SU-DHL-6 (cell line): ENCODE measurements around the gene PHB1.

ENCODE experiments used
- H2AFZ ChIP-seq: fragments of 200-600 bp; sonication (generic); 2 replicates; pipeline ENCODE4 v1.6.1; 2014; ENCODE audit warnings: low read depth, mild to moderate bottlenecking, moderate library complexity, mixed read lengths, antibody characterized with exemption, low read length; ENCODE audit not compliant: severe bottlenecking
- H3F3A ChIP-seq: fragments of 200-600 bp; shearing (Covaris generic); 2 replicates; pipeline ENCODE4 v1.6.0; 2016; ENCODE audit warnings: antibody characterized with exemption, mild to moderate bottlenecking; ENCODE audit not compliant: insufficient read depth
- H3K27ac ChIP-seq: fragments of 200-600 bp; sonication (generic); 2 replicates; pipeline ENCODE4 v1.5.1; 2016; ENCODE audit warnings: low read depth, mild to moderate bottlenecking, low read length, moderate library complexity, mixed read lengths
- H3K27me3 ChIP-seq: fragments of 200-600 bp; sonication (generic), shearing (Covaris generic); 2 replicates; pipeline ENCODE4 v1.6.0; 2014; ENCODE audit warnings: mild to moderate bottlenecking, low read length
- H3K36me3 ChIP-seq: fragments of 200-600 bp; sonication (generic); 2 replicates; pipeline ENCODE4 v1.6.1; 2014; ENCODE audit warnings: mild to moderate bottlenecking, low read length, mixed read lengths
- H3K4me2 ChIP-seq: fragments of 300-600, 200-600 bp; shearing (Covaris generic), sonication (generic); 2 replicates; pipeline ENCODE4 v1.6.0; 2014; ENCODE audit warnings: low read length, low read depth, mild to moderate bottlenecking; ENCODE audit not compliant: poor library complexity, severe bottlenecking
- H3K4me3 ChIP-seq: fragments of 200-600 bp; sonication (generic); 2 replicates; pipeline ENCODE4 v1.5.1; 2014; ENCODE audit warnings: antibody characterized with exemption, low read length, mild to moderate bottlenecking, mixed read lengths; ENCODE audit not compliant: insufficient read depth, poor library complexity, severe bottlenecking
- H3K79me2 ChIP-seq: fragments of 200-600 bp; sonication (generic); 2 replicates; pipeline ENCODE4 v1.6.1; 2014; ENCODE audit warnings: mild to moderate bottlenecking, low read length, moderate library complexity; ENCODE audit not compliant: insufficient read depth
- H3K9ac ChIP-seq: fragments of 200-600 bp; sonication (generic); 2 replicates; pipeline ENCODE4 v1.7.0; 2014; ENCODE audit warnings: mild to moderate bottlenecking, low read length
- H3K9me2 ChIP-seq: fragments of 200-600 bp; sonication (generic); replicated peaks from 2 replicates; pipeline ENCODE4 v1.6.1; 2014; ENCODE audit warnings: low read length; ENCODE audit not compliant: insufficient read depth
- H3K9me3 ChIP-seq: fragments of 200-600 bp; sonication (generic); 2 replicates; pipeline ENCODE4 v1.6.1; 2014; ENCODE audit warnings: low read length, mixed read lengths; ENCODE audit not compliant: insufficient read depth
- H4K20me1 ChIP-seq: fragments of 200-600 bp; sonication (generic); 2 replicates; pipeline ENCODE4 v1.6.1; 2014; ENCODE audit warnings: low read depth, mild to moderate bottlenecking, antibody characterized with exemption, low read length, moderate library complexity, mixed read lengths
- EZH2phosphoT487 ChIP-seq: fragments of 200-600 bp; sonication (generic), shearing (Covaris generic); conservative IDR thresholded peaks from 2 replicates; pipeline ENCODE4 v1.6.1; 2018; ENCODE audit warnings: mild to moderate bottlenecking, antibody characterized with exemption, low read length, moderate library complexity, mixed read lengths
- TF ChIP-seq, protein P1 (sequence below): fragments of 200-600 bp; sonication (generic); IDR thresholded peaks from one replicate; pipeline ENCODE4 v1.5.1; 2017; ENCODE audit warnings: antibody characterized with exemption, mild to moderate bottlenecking, low read length, moderate library complexity; ENCODE audit not compliant: insufficient read depth, poor library complexity, severe bottlenecking

PHB1 gene

DNA sequence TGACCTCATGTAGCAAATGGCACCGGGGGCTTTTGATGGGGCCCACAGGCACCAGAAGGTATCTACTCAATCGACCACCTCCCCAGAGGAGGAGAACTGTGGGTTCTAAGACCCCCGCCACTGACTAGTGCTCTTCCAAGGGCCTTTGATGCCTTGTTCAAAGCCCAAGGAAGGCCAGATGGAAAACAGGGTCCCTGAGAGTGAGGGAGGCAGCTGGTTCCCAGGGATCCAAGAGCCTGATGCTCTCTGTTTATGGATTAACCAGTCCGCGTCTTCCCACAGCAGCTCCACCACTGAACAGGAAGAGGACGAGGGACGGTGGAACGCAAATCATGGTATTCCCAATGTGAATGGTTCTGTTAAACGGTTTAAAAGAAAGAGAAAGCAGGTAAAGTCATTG lies 7.6 kb downstream of the PHB1 start:
- no peak overlapping the region for H3K4me2 ChIP-seq
- no peaks in the 10 kb centered on the region for H3K79me2 ChIP-seq
- H3F3A ChIP-seq, result peaks cover 6% of the 10 kb centered on the region

DNA sequence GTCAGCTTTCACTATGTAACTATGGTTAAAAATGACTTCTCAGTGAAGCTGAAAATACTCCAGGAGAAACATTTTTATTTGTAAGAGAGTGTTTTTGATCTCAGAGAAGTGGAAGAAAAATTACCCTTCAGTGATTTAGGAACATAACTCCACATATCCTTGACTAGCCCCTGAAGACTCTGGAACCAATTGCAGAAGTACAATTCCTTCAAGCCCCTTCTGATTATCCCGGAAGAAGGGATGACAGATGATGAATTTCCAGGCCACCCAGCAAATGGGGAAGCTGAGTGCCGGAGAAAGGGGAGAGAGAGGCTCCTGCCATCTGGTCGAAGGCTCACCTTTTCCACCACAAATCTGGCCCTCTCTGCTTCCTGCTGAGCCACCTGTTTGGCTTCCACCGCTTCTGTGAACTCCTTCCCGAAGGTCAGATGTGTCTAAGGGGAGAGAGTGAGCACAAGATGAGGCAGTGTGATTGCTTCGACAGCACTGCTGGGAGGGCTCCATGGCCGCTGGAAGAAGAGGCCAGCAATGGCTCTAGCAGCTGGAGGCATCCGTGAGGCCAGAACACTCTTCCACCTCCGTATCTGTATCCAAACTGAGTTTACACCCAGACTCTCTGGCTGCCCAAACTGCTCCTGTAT lies 8.1 kb downstream of the PHB1 start:
- no peak overlapping the region for H3K9ac ChIP-seq
- H2AFZ ChIP-seq, result no peak overlapping the region
- no peaks in the 10 kb centered on the region for H3K27me3 ChIP-seq
- H3F3A ChIP-seq, result peaks cover 6% of the 10 kb centered on the region
- H4K20me1 ChIP-seq, result no peaks in the 10 kb centered on the region
- H3K79me2 ChIP-seq, result no peaks in the 10 kb centered on the region
- H3K36me3 ChIP-seq, result peaks cover 13% of the 10 kb centered on the region
- H3K9me3 ChIP-seq, result no peaks in the 10 kb centered on the region
- no peak overlapping the region for H3K4me2 ChIP-seq
- H3K9me2 ChIP-seq, result no peaks in the 10 kb centered on the region
- TF ChIP-seq EZH2phosphoT487, result no peak
- TF ChIP-seq, protein P1, sequence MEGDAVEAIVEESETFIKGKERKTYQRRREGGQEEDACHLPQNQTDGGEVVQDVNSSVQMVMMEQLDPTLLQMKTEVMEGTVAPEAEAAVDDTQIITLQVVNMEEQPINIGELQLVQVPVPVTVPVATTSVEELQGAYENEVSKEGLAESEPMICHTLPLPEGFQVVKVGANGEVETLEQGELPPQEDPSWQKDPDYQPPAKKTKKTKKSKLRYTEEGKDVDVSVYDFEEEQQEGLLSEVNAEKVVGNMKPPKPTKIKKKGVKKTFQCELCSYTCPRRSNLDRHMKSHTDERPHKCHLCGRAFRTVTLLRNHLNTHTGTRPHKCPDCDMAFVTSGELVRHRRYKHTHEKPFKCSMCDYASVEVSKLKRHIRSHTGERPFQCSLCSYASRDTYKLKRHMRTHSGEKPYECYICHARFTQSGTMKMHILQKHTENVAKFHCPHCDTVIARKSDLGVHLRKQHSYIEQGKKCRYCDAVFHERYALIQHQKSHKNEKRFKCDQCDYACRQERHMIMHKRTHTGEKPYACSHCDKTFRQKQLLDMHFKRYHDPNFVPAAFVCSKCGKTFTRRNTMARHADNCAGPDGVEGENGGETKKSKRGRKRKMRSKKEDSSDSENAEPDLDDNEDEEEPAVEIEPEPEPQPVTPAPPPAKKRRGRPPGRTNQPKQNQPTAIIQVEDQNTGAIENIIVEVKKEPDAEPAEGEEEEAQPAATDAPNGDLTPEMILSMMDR, result no peak
- no peak overlapping the region for H3K4me3 ChIP-seq
- no peak overlapping the region for H3K27ac ChIP-seq

More for the DNA sequence above, 7.6 kb downstream of the PHB1 start:
- Histone ChIP-seq H3K9me2 (no peaks in the 10 kb centered on the region), H3K9me3 (no peaks in the 10 kb centered on the region), H3K27me3 (no peaks in the 10 kb centered on the region), H3K36me3 (peaks cover 13% of the 10 kb centered on the region), H3K4me3 (no peak overlapping the region), H3K9ac (no peak overlapping the region), H4K20me1 (no peaks in the 10 kb centered on the region), H2AFZ (no peak overlapping the region), H3K27ac (no peak overlapping the region)
- TF ChIP-seq, protein P1, result no peak
- no peak for TF ChIP-seq EZH2phosphoT487

DNA sequence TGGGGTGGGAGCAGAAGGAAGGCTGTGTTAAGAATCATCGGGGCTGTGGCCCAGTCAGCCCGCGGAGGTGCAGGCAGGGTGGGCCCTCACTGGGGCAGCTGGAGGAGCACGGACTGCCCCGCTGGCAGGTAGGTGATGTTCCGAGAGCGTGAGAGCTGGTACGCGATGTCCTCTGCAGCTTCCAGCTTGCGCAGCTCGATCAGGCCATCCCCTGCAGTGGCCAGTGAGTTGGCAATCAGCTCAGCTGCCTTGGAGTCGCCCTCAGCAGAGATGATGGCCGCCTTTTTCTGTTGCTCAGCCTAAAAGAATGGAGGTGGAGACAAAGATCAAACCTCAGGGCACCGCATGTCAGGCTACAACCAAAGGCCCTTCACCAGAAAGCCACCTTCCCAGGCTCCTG lies 9.8 kb downstream of the PHB1 start:
- Histone ChIP-seq H3K9ac (no peak overlapping the region), H3K36me3 (peaks cover 13% of the 10 kb centered on the region), H3K27me3 (no peaks in the 10 kb centered on the region), H3K4me2 (no peak overlapping the region), H3K27ac (no peak overlapping the region), H3K4me3 (no peak overlapping the region), H3K79me2 (no peaks in the 10 kb centered on the region), H2AFZ (no peak overlapping the region), H3K9me2 (no peaks in the 10 kb centered on the region), H4K20me1 (no peaks in the 10 kb centered on the region), H3K9me3 (no peaks in the 10 kb centered on the region), H3F3A (peaks cover 6% of the 10 kb centered on the region)
- TF ChIP-seq, protein P1, result no peak
- TF ChIP-seq EZH2phosphoT487, result no peak
